Thoracic aorta (tissue), 2 donors: ENCODE results near the gene ACAA2. TPM values are rescaled to one million over a fixed set of nuclear protein-coding genes. Genes with fewer than 3 reads are reported as not detected.
A peak's percentile ranks its signal among the peaks of the same experiment; 100 is the strongest.

Experiments used
- ATAC-seq: fragments of 150-250 bp; one replicate; pipeline ENCODE4 v1.8.0; 2017; ENCODE audit warnings: low read depth; ENCODE audit not compliant: insufficient number of reproducible peaks, low FRiP score
- DNase-seq: peaks from one replicate; pipeline ENCODE4 v3.0.0-alpha.2; 2020; ENCODE audit warnings: low spot score
- H3K27ac ChIP-seq, 2 donors: fragments of 200-600 bp; sonication (generic); 1 replicate in 1 of 2; 2 replicates in 1 of 2; pipeline ENCODE4 v1.5.1; 2016; ENCODE audit warnings: mild to moderate bottlenecking in 2 of 2, moderate library complexity in 2 of 2
- H3K27me3 ChIP-seq: fragments of 200-600 bp; sonication (generic); replicated peaks from 2 replicates; pipeline ENCODE4 v1.6.0; 2016; ENCODE audit warnings: mild to moderate bottlenecking; ENCODE audit not compliant: insufficient read depth
- H3K36me3 ChIP-seq: fragments of 200-600 bp; sonication (generic); one replicate; pipeline ENCODE4 v1.5.1; 2016
- H3K4me1 ChIP-seq, 2 donors: fragments of 200-600 bp; sonication (generic); 1 replicate in 1 of 2; 2 replicates in 1 of 2; pipeline versions ENCODE4 v1.5.1 to v1.6.0; 2016; ENCODE audit warnings: low read depth in 2 of 2, mild to moderate bottlenecking in 1 of 2; ENCODE audit not compliant: control insufficient read depth in 1 of 2
- H3K4me3 ChIP-seq: fragments of 200-600 bp; sonication (generic); 2 replicates; pipeline ENCODE4 v1.5.1; 2016; ENCODE audit warnings: mild to moderate bottlenecking
- H3K9me3 ChIP-seq: fragments of 200-600 bp; sonication (generic); 2 replicates; pipeline ENCODE4 v1.5.1; 2016
- CTCF ChIP-seq: fragments of 200-600 bp; sonication (generic); IDR thresholded peaks from one replicate; pipeline ENCODE4 v1.5.1; 2019; ENCODE audit warnings: antibody characterized with exemption
- total RNA-seq, 2 donors: library from RNA; depleted of rRNA; stranded (reverse); fragments of >200 nt; gene quantifications; one replicate each; pipeline versions ENCODE4 v1.1.0 to v1.2.3, GENCODE V29; 2016

The ACAA2 gene
- total RNA-seq, 2 donors from 2014 or later = 20.3 to 26.5 TPM

- H3K27me3 ChIP-seq = no peaks in the 10 kb centered on the region
- no peaks in the 10 kb centered on the region for H3K36me3 ChIP-seq
- H3K27ac ChIP-seq = no peak overlapping the region
- ATAC-seq (no peak), DNase-seq (no peak)
- H3K4me1 ChIP-seq = no peaks in the 10 kb centered on the region
- peak; percentile 3 for TF ChIP-seq CTCF
- no peak overlapping the region for H3K4me3 ChIP-seq
- H3K9me3 ChIP-seq = no peaks in the 10 kb centered on the region
Observed at GRCh38 chr18:49859021-49859359, 45.7 kb upstream of the ACAA2 start.

- DNase-seq = no peak
- no peaks in the 10 kb centered on the region for H3K36me3 ChIP-seq
- H3K27me3 ChIP-seq = no peaks in the 10 kb centered on the region
- no peak overlapping the region for H3K27ac ChIP-seq
- ATAC-seq = no peak
- no peaks in the 10 kb centered on the region for H3K4me1 ChIP-seq
- TF ChIP-seq CTCF = peak; percentile 76
- H3K9me3 ChIP-seq = no peaks in the 10 kb centered on the region
- H3K4me3 ChIP-seq = no peak overlapping the region
Observed at GRCh38 chr18:49858309-49859020, 45.1 kb upstream of the ACAA2 start.

GRCh38 chr18:49857708-49858107 is 44.4 kb upstream of the ACAA2 start:
- Histone ChIP-seq H3K4me1 (no peaks in the 10 kb centered on the region), H3K27ac (no peak overlapping the region), H3K9me3 (no peaks in the 10 kb centered on the region), H3K36me3 (no peaks in the 10 kb centered on the region), H3K27me3 (no peaks in the 10 kb centered on the region), H3K4me3 (no peak overlapping the region)
- ATAC-seq = no peak
- DNase-seq = no peak
- TF ChIP-seq CTCF = no peak

- DNase-seq = no peak
- Histone ChIP-seq H3K4me3 (no peak overlapping the region), H3K9me3 (no peaks in the 10 kb centered on the region), H3K27ac (no peak overlapping the region), H3K27me3 (no peaks in the 10 kb centered on the region), H3K36me3 (no peaks in the 10 kb centered on the region), H3K4me1 (no peaks in the 10 kb centered on the region)
- ATAC-seq = no peak
- no peak for TF ChIP-seq CTCF
Observed at GRCh38 chr18:49856496-49856895, 43.2 kb upstream of the ACAA2 start.

GRCh38 chr18:49855711-49856415 is 42.5 kb upstream of the ACAA2 start:
- no peak overlapping the region for H3K27ac ChIP-seq
- no peaks in the 10 kb centered on the region for H3K36me3 ChIP-seq
- DNase-seq (no peak), ATAC-seq (no peak)
- H3K4me1 ChIP-seq = no peaks in the 10 kb centered on the region
- H3K9me3 ChIP-seq = no peaks in the 10 kb centered on the region
- H3K4me3 ChIP-seq = no peak overlapping the region
- no peaks in the 10 kb centered on the region for H3K27me3 ChIP-seq
- TF ChIP-seq CTCF = no peak
